K562 (cell line): ENCODE results near the gene COG4. TPM values are rescaled to one million over a fixed set of nuclear protein-coding genes. Genes with fewer than 3 reads are reported as not detected.

Experiments used
- ATAC-seq: fragments of 200-7000 bp; cut with Tn5 transposase; 3 replicates; pipeline ENCODE4 v1.9.1; 2020; ENCODE audit warnings: moderate library complexity
- BruUV-seq: library from RNA; stranded (reverse); fragments of 400-500 nt; replicated peaks from 2 replicates; lab custom pipeline; 2021; lab: Mats Ljungman, UMichigan
- CTCF ChIA-PET: fragments of 300-600 bp; formaldehyde crosslinking; extraction: SDS; loops from one replicate; lab custom pipeline; 2021; ENCODE audit warnings: low intra/inter-chr PET ratio; lab: Yijun Ruan, JAX
- POLR2A ChIA-PET: fragments of 300-600, 350-650 bp; sonication (Branson Sonifier 250); formaldehyde crosslinking; extraction: SDS; loops from one replicate; lab custom pipeline; 2021; ENCODE audit warnings: antibody characterized with exemption, inconsistent platforms; lab: Yijun Ruan, JAX
- DNase-seq, 4 experiments: peaks; one replicate each; pipeline versions ENCODE4 v3.0.0 to v3.0.0-alpha.2; 2011 to 2018; ENCODE audit warnings: low spot score in 3 of 4, mixed read lengths in 3 of 4; ENCODE audit errors: extremely low read depth in 1 of 4
- FAIRE-seq: peaks from 2 replicates; lab custom pipeline; 2011; peaks lifted over from hg19 to GRCh38; lab: Jason Lieb, UNC
- H2AFZ ChIP-seq: 2 replicates; pipeline ENCODE4 v1.6.0; 2011; ENCODE audit warnings: low read depth, low read length, control low read depth, inconsistent platforms
- H3K27ac ChIP-seq: fragments of 200-600 bp; 3 replicates; pipeline ENCODE4 v1.8.0; 2011; ENCODE audit warnings: low read depth, mild to moderate bottlenecking, control low read depth, inconsistent platforms, low read length, moderate library complexity, mixed read lengths; ENCODE audit errors: extremely low read depth
- H3K27me3 ChIP-seq, 2 experiments: fragments of 300-600 bp in 1 of 2; 2 replicates in 1 of 2; 3 replicates in 1 of 2; pipeline versions ENCODE4 v1.6.0 to v1.8.0; 2011; ENCODE audit warnings: inconsistent platforms in 2 of 2, low read length in 2 of 2, mild to moderate bottlenecking in 1 of 2, mixed read lengths in 1 of 2, moderate library complexity in 1 of 2; ENCODE audit not compliant: control insufficient read depth in 2 of 2, insufficient read depth in 2 of 2
- H3K36me3 ChIP-seq: fragments of 300-600 bp; 3 replicates; pipeline ENCODE4 v1.8.0; 2011; ENCODE audit warnings: mild to moderate bottlenecking, low read length, inconsistent platforms; ENCODE audit not compliant: control insufficient read depth, insufficient read depth
- H3K4me1 ChIP-seq, 2 experiments: fragments of 200-600 bp in 1 of 2; replicated peaks in 1 of 2; 2 replicates in 1 of 2; 3 replicates in 1 of 2; pipeline versions ENCODE4 v1.5.1 to v1.8.0; 2011; ENCODE audit warnings: inconsistent platforms in 2 of 2, low read length in 2 of 2, mild to moderate bottlenecking in 1 of 2, mixed read lengths in 1 of 2, moderate library complexity in 1 of 2; ENCODE audit not compliant: control insufficient read depth in 2 of 2, insufficient read depth in 2 of 2
- H3K4me2 ChIP-seq: 2 replicates; pipeline ENCODE4 v1.6.1; 2011; ENCODE audit warnings: low read length, control low read depth, inconsistent platforms, mixed read lengths; ENCODE audit not compliant: insufficient read depth
- H3K4me3 ChIP-seq: fragments of 200-600 bp; sonication (generic), shearing (Covaris generic); 2 replicates; pipeline ENCODE4 v1.5.1; 2016; ENCODE audit warnings: control low read depth, inconsistent platforms
- H3K79me2 ChIP-seq: fragments of 200-600 bp; 3 replicates; pipeline ENCODE4 v1.8.0; 2011; ENCODE audit warnings: low read length, inconsistent platforms; ENCODE audit not compliant: control insufficient read depth, insufficient read depth
- H3K9ac ChIP-seq, 2 experiments: 2 replicates each; pipeline versions ENCODE4 v1.6.0 to v1.6.1; 2011; ENCODE audit warnings: low read depth in 2 of 2, low read length in 2 of 2, control low read depth in 1 of 2, inconsistent platforms in 1 of 2, mild to moderate bottlenecking in 1 of 2, mixed read lengths in 1 of 2; ENCODE audit not compliant: insufficient read depth in 1 of 2
- H3K9me1 ChIP-seq: one replicate; pipeline ENCODE4 v1.6.0; 2011; ENCODE audit warnings: inconsistent platforms, mild to moderate bottlenecking, low read length, moderate library complexity; ENCODE audit not compliant: control insufficient read depth, insufficient read depth
- H3K9me3 ChIP-seq: replicated peaks from 2 replicates; pipeline ENCODE4 v1.5.1; 2011; ENCODE audit warnings: low read depth, low read length, inconsistent platforms; ENCODE audit not compliant: control insufficient read depth, insufficient read depth
- H4K20me1 ChIP-seq: replicated peaks from 2 replicates; pipeline ENCODE4 v1.6.1; 2011; ENCODE audit warnings: low read length, inconsistent platforms, mixed read lengths; ENCODE audit not compliant: control insufficient read depth, insufficient read depth
- E2F4 ChIP-seq: sonication (generic); formaldehyde crosslinking; IDR thresholded peaks from 2 replicates; pipeline ENCODE4 v1.8.0; 2022; ENCODE audit warnings: mild to moderate bottlenecking, low read depth, missing genetic modification reagents
- JUND ChIP-seq, 2 experiments: IDR thresholded peaks; 2 replicates in 1 of 2; 3 replicates in 1 of 2; pipeline ENCODE4 v1.6.1; 2011; ENCODE audit warnings: borderline replicate concordance in 2 of 2, low read depth in 2 of 2, low read length in 2 of 2, improper control_type of control experiment in 1 of 2, missing biosample characterization in 1 of 2, missing genetic modification characterization in 1 of 2, missing genetic modification reagents in 1 of 2
- TCFL5 ChIP-seq: fragments of 250-450 bp; sonication (Bioruptor Pico); conservative IDR thresholded peaks from 2 replicates; pipeline ENCODE4 v1.6.1; 2021; ENCODE audit warnings: mild to moderate bottlenecking, moderate library complexity, matching md5 sums
- ZNF311 ChIP-seq: fragments of 250-450 bp; sonication (Bioruptor Pico); IDR thresholded peaks from 2 replicates; pipeline ENCODE4 v1.4.0; 2020; ENCODE audit warnings: mild to moderate bottlenecking, moderate library complexity
- WGBS: fragments of 100-300 bp; shearing (Covaris generic); methylation state at CpG from one replicate; pipeline ENCODE4 v1.1.6; 2016; ENCODE audit warnings: low coverage, mixed read lengths; ENCODE audit not compliant: insufficient coverage; ENCODE audit errors: missing lambda C conversion rate; 5-methylcytosine and 5-hydroxymethylcytosine counted together
- in situ Hi-C: fragments of 300-500 bp; cut with MboI; formaldehyde crosslinking; loops from 4 replicates; pipeline ENCODE4 v1.15.0; 2018; ENCODE audit warnings: inconsistent platforms, mixed read lengths
- intact Hi-C: fragments of 100-400 bp; cut with micrococcal nuclease; formaldehyde crosslinking; loops from 2 replicates; pipeline ENCODE4 v1.14.2; 2022
- polyA plus RNA-seq, 8 experiments: library from polyadenylated mRNA; depleted of rRNA in 4 of 8; stranded (reverse) in 5 of 8; unstranded in 3 of 8; fragments of >200 nt; fragmentation: Nextera tagmentation in 2 of 8; fragmentation: Illumina TruSeq in 1 of 8; extraction: Ambion mirVana in 2 of 8; extraction: Trizol in 1 of 8; gene quantifications; 2 replicates each; pipeline versions ENCODE4 v1.2.1 to v1.2.3, GENCODE V29; 2011 to 2014; ENCODE audit warnings: inconsistent platforms in 1 of 8, missing spikeins in 1 of 8
- total RNA-seq, 7 experiments: library from RNA; depleted of rRNA in 6 of 7; stranded (reverse); fragments of >200 nt in 6 of 7; fragmentation: Illumina TruSeq in 2 of 7; extraction: Trizol in 2 of 7; gene quantifications; 2 replicates each; pipeline versions ENCODE4 v1.2.1 to v1.2.3, GENCODE V29; 2011 to 2021; ENCODE audit warnings: low replicate concordance in 1 of 7

The COG4 gene
- total and polyA plus RNA-seq, 9 of the 15 experiments (the other 6 are each of a cell fraction or from before 2014, with no cell fraction given) = 13.7 to 73.9 (median 44.2) TPM

GRCh38 chr16:70495425-70496182 is 27.8 kb downstream of the COG4 start:
- intact Hi-C loops = no loop called here
- in situ Hi-C loops = no loop called here
- POLR2A ChIA-PET = interaction anchor here (0.7 to 1.1 kb wide), 2 partner anchors 17 to 137 kb away, joined by 3 read pairs; no protein-coding TSS in a partner anchor

More at GRCh38 chr16:70495425-70496182, 27.8 kb downstream of the COG4 start:
- no peak for DNase-seq
- no peak overlapping the region for H3K4me3 ChIP-seq
- H3K79me2 ChIP-seq = no peaks in the 10 kb centered on the region
- TF ChIP-seq JUND (IDR thresholded peaks at IDR 0.05; ENCODE audit: borderline replicate concordance, low read depth, low read length) = no peak
- no peak for TF ChIP-seq JUND (tag; IDR thresholded peaks at IDR 0.05; ENCODE audit: borderline replicate concordance, low read depth, low read length)
- no peak for TF ChIP-seq TCFL5
- TF ChIP-seq ZNF311 (CRISPR knock-in tag) = no peak
- no peak for TF ChIP-seq E2F4 (CRISPR knock-in tag)
- peaks cover 44% of the 10 kb centered on the region; the same call in 2 of the 3 replicates for H3K36me3 ChIP-seq
- no peaks in the 10 kb centered on the region for H3K27me3 ChIP-seq
- no peak overlapping the region for H3K4me2 ChIP-seq
- H3K4me1 ChIP-seq = no peaks in the 10 kb centered on the region; a peak in 1 of 5 replicates
- CTCF ChIA-PET = no interaction called here
- 92% methylated on average over 9 of the region's 9 CpGs for WGBS
- no peak for ATAC-seq
- no TSS peak for BruUV-seq
- no peak overlapping the region for H2AFZ ChIP-seq
- no peaks in the 10 kb centered on the region for H4K20me1 ChIP-seq
- FAIRE-seq = no peak
- H3K27ac ChIP-seq = no peak overlapping the region
- H3K9ac ChIP-seq = no peak overlapping the region
- H3K9me3 ChIP-seq = no peaks in the 10 kb centered on the region
- no peaks in the 10 kb centered on the region for H3K9me1 ChIP-seq
